ENCODE measurements around the gene ABHD6.

ABHD6 gene

DNA sequence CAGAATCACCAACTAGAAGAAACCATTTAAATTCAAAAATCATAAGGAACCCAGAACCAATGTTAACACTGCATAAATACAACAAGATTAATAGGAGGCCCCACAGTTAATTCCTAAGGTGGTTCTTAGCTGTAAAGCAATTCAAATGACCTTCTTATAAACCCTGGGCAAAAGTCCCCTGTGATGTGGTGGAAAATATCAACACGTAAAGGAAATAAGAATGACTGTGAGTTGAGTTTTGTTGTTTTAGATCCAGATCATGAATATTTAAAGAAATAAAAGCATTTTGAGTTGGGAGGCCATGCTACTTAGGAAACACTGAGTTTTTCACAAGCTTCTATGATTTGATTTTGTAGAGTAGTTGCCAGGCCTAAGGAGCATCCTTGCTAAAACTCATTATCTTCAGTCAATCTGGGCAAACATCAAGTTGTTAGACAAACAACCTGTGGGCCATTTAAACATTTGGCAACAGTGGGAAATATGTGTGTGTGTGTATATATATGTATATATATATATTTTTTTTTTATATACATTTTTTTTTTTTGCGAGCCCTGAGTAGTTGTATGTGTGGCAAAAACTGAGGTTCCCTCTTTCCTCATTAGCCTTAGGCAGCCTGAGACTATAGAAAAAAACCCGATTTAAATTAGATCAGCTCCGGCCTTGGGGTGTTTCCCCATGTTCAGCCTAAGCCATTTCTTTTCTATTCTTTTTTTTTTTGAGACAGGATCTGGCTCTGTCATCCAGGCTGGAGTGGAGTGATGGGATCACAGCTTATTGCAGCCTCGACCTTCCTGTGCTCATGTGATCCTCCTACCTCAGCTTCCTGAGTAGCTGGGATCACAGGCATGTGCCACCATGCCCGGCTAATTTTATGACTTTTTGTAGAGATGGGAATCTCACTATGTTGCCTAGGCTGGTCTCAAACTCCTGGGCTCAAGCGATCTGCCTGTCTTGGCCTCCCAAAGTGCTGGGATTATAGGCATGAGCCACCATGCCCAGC lies 87.1 kb downstream of the ABHD6 start:
- no peak overlapping the region for H3K4me3 ChIP-seq (replicated peaks; ENCODE audit: low read depth, low read length)
- no peaks in the 10 kb centered on the region for H3K27me3 ChIP-seq (replicated peaks; ENCODE audit: control insufficient read depth, insufficient read depth, low read length)
- TF ChIP-seq CTCF (IDR thresholded peaks at IDR 0.05; ENCODE audit: insufficient read depth, low read length, poor library complexity, severe bottlenecking): no peak
- DNase-seq (ENCODE audit: extremely low read depth, insufficient read length): no peak
- no peaks in the 10 kb centered on the region for H3K36me3 ChIP-seq (ENCODE audit: control insufficient read depth, insufficient read depth, low read length)

- DNase-seq (ENCODE audit: extremely low read depth, insufficient read length): no peak
- Histone ChIP-seq H3K4me3 (replicated peaks; ENCODE audit: low read depth, low read length) (no peak overlapping the region), H3K27me3 (replicated peaks; ENCODE audit: control insufficient read depth, insufficient read depth, low read length) (no peaks in the 10 kb centered on the region), H3K36me3 (ENCODE audit: control insufficient read depth, insufficient read depth, low read length) (no peaks in the 10 kb centered on the region)
- TF ChIP-seq CTCF (IDR thresholded peaks at IDR 0.05; ENCODE audit: insufficient read depth, low read length, poor library complexity, severe bottlenecking): no peak
These were observed 88.0 kb downstream of the ABHD6 start for GRCh38 chr3:58325525-58325992.

DNA sequence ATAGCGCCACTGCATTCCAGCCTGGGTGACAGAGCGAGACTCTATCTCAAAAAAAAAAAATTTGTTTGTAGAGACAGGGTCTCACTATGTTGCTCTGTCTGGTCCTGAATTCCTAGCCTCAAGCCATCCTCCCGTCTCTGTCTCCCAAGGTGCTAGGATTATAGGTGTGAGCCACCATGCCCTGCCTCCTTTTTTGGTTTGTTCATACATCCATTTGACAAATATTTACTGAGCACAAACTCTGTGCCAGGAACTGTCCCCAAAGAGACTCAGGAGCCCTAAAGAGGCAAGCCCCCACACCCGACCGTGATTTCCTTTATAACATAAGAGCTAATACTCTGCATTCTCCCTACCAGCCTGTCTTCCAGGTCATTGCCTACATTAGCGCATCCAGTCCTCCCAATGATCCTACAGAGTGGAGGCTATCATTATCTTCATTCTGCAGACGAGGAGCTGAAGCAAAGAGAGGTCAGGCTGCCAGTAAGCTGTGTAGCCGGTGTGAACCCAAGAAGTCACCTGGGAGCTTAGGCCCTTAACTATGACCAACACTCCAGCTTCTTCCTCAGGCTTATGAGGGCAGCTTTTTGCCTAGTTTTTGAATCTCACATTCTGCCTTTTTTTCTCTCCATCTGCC lies 88.8 kb downstream of the ABHD6 start:
- no peaks in the 10 kb centered on the region for H3K36me3 ChIP-seq (ENCODE audit: control insufficient read depth, insufficient read depth, low read length)
- no peak for DNase-seq (ENCODE audit: extremely low read depth, insufficient read length)
- TF ChIP-seq CTCF (IDR thresholded peaks at IDR 0.05; ENCODE audit: insufficient read depth, low read length, poor library complexity, severe bottlenecking): no peak
- H3K4me3 ChIP-seq (replicated peaks; ENCODE audit: low read depth, low read length): no peak overlapping the region
- H3K27me3 ChIP-seq (replicated peaks; ENCODE audit: control insufficient read depth, insufficient read depth, low read length): no peaks in the 10 kb centered on the region

DNA sequence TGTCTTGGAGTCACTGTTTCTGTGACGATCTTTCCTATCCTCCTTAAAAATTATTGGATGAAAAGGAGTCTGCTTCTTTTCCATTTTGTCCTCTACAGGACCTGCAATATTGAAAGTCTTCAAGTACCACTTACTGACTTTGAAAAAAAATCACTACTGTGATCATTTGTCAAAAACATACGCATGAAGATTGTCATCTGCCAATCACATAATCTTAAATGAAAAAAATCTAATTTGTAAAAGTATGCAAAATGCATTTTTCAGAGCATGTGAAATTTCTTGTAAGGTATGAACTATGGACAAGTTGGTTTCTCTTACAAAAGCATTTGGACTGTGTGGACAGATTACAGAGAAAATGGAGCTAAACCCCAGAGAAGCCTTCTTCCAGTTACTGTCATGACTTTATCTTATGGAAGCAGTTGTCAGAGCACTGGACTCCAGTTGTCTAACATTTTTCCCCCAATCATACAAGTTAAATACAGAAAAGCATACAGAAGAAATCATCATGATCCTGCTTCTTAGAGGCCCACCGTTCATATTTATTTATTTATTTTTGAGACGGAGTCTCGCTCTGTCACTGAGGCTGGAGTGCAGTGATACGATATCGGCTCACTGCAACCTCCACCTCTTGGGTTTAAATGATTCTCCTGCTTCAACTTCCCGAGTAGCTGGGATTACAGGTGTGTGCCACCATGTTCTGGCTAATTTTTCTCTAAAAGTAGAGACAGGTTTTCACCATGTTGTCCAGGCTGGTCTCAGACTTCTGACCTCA lies 91.7 kb downstream of the ABHD6 start:
- DNase-seq (ENCODE audit: extremely low read depth, insufficient read length): no peak
- Histone ChIP-seq H3K4me3 (replicated peaks; ENCODE audit: low read depth, low read length) (no peak overlapping the region), H3K36me3 (ENCODE audit: control insufficient read depth, insufficient read depth, low read length) (no peaks in the 10 kb centered on the region), H3K27me3 (replicated peaks; ENCODE audit: control insufficient read depth, insufficient read depth, low read length) (no peaks in the 10 kb centered on the region)
- no peak for TF ChIP-seq CTCF (IDR thresholded peaks at IDR 0.05; ENCODE audit: insufficient read depth, low read length, poor library complexity, severe bottlenecking)

- Histone ChIP-seq H3K27me3 (replicated peaks; ENCODE audit: control insufficient read depth, insufficient read depth, low read length) (no peaks in the 10 kb centered on the region), H3K36me3 (ENCODE audit: control insufficient read depth, insufficient read depth, low read length) (no peaks in the 10 kb centered on the region), H3K4me3 (replicated peaks; ENCODE audit: low read depth, low read length) (no peak overlapping the region)
- TF ChIP-seq CTCF (IDR thresholded peaks at IDR 0.05; ENCODE audit: insufficient read depth, low read length, poor library complexity, severe bottlenecking): no peak
- no peak for DNase-seq (ENCODE audit: extremely low read depth, insufficient read length)
These were observed 92.4 kb downstream of the ABHD6 start for GRCh38 chr3:58329922-58330413.

Data from GM06990 (cell line).